IPS-18a (cell line): Measurements from ENCODE around the gene ADI1.
"Not testable (repeated sequence)": the region's sequence is repeated elsewhere in the genome, so short reads cannot be mapped to it uniquely, and the experiment has no call there.

Experiments
- H3K27ac ChIP-seq: one replicate; pipeline ENCODE4 v1.5.1; 2013; ENCODE audit warnings: low read length
- H3K27me3 ChIP-seq: one replicate; pipeline ENCODE4 v1.6.1; 2013; ENCODE audit warnings: mild to moderate bottlenecking, low read length; ENCODE audit not compliant: control insufficient read depth, insufficient read depth
- H3K36me3 ChIP-seq: one replicate; pipeline ENCODE4 v1.6.1; 2013; ENCODE audit warnings: low read depth, low read length; ENCODE audit not compliant: control insufficient read depth
- H3K4me1 ChIP-seq: one replicate; pipeline ENCODE4 v1.6.1; 2013; ENCODE audit warnings: low read depth, low read length; ENCODE audit not compliant: control insufficient read depth
- H3K4me3 ChIP-seq: one replicate; pipeline ENCODE4 v1.5.1; 2013; ENCODE audit warnings: low read length
- H3K9ac ChIP-seq: one replicate; pipeline ENCODE4 v1.6.1; 2013; ENCODE audit warnings: mild to moderate bottlenecking, low read length, moderate library complexity
- H3K9me3 ChIP-seq: one replicate; pipeline ENCODE4 v1.6.1; 2013; ENCODE audit warnings: low read depth, low read length; ENCODE audit not compliant: control insufficient read depth

ADI1 gene

GRCh38 chr2:3504741-3505140, 14.6 kb downstream of the ADI1 start:
- no peaks in the 10 kb centered on the region for H3K27me3 ChIP-seq
- no peak overlapping the region for H3K9ac ChIP-seq
- no peak overlapping the region for H3K27ac ChIP-seq
- H3K9me3 ChIP-seq: no peaks in the 10 kb centered on the region
- no peak overlapping the region for H3K4me3 ChIP-seq
- no peaks in the 10 kb centered on the region for H3K4me1 ChIP-seq
- peaks cover 11% of the 10 kb centered on the region for H3K36me3 ChIP-seq

- H3K9ac ChIP-seq: no peak overlapping the region
- H3K27me3 ChIP-seq: no peaks in the 10 kb centered on the region
- H3K9me3 ChIP-seq: no peaks in the 10 kb centered on the region
- H3K36me3 ChIP-seq: peaks cover 14% of the 10 kb centered on the region
- H3K27ac ChIP-seq: no peak overlapping the region
- H3K4me3 ChIP-seq: no peak overlapping the region
- no peaks in the 10 kb centered on the region for H3K4me1 ChIP-seq
Measured at GRCh38 chr2:3503483-3503882, 15.8 kb downstream of the ADI1 start.

- peaks cover 15% of the 10 kb centered on the region for H3K36me3 ChIP-seq
- H3K9me3 ChIP-seq: no peaks in the 10 kb centered on the region
- no peaks in the 10 kb centered on the region for H3K4me1 ChIP-seq
- H3K27me3 ChIP-seq: no peaks in the 10 kb centered on the region
- no peak overlapping the region for H3K27ac ChIP-seq
- H3K4me3 ChIP-seq: no peak overlapping the region
- H3K9ac ChIP-seq: no peak overlapping the region
Measured at GRCh38 chr2:3503046-3503445, 16.3 kb downstream of the ADI1 start.

GRCh38 chr2:3500326-3500899, 18.9 kb downstream of the ADI1 start:
- H3K4me1 ChIP-seq: no peaks in the 10 kb centered on the region
- H3K9me3 ChIP-seq: no peaks in the 10 kb centered on the region
- peaks cover 27% of the 10 kb centered on the region for H3K36me3 ChIP-seq
- H3K4me3 ChIP-seq: no peak overlapping the region
- H3K27me3 ChIP-seq: no peaks in the 10 kb centered on the region
- H3K9ac ChIP-seq: no peak overlapping the region
- no peak overlapping the region for H3K27ac ChIP-seq

GRCh38 chr2:3498783-3499394, 20.4 kb downstream of the ADI1 start:
- H3K36me3 ChIP-seq: peaks cover 21% of the 10 kb centered on the region

GRCh38 chr2:3496708-3497080, 22.6 kb downstream of the ADI1 start:
- not testable (repeated sequence) for H3K27ac ChIP-seq, H3K4me3 ChIP-seq, H3K9ac ChIP-seq, H3K9me3 ChIP-seq, H3K4me1 ChIP-seq, H3K27me3 ChIP-seq
- H3K36me3 ChIP-seq: peaks cover 21% of the 10 kb centered on the region

More at GRCh38 chr2:3498783-3499394, 20.4 kb downstream of the ADI1 start:
- Histone ChIP-seq H3K9me3 (no peaks in the 10 kb centered on the region), H3K27me3 (no peaks in the 10 kb centered on the region), H3K4me3 (no peak overlapping the region), H3K27ac (no peak overlapping the region), H3K4me1 (no peaks in the 10 kb centered on the region), H3K9ac (no peak overlapping the region)

GRCh38 chr2:3494984-3495666, 24.2 kb downstream of the ADI1 start:
- no peak overlapping the region for H3K4me3 ChIP-seq
- peaks cover 18% of the 10 kb centered on the region for H3K36me3 ChIP-seq
- no peaks in the 10 kb centered on the region for H3K9me3 ChIP-seq
- no peaks in the 10 kb centered on the region for H3K4me1 ChIP-seq
- no peak overlapping the region for H3K27ac ChIP-seq
- H3K9ac ChIP-seq: no peak overlapping the region
- H3K27me3 ChIP-seq: no peaks in the 10 kb centered on the region

- no peaks in the 10 kb centered on the region for H3K27me3 ChIP-seq
- no peak overlapping the region for H3K9ac ChIP-seq
- no peak overlapping the region for H3K4me3 ChIP-seq
- no peaks in the 10 kb centered on the region for H3K4me1 ChIP-seq
- H3K9me3 ChIP-seq: no peaks in the 10 kb centered on the region
- peaks cover 13% of the 10 kb centered on the region for H3K36me3 ChIP-seq
- no peak overlapping the region for H3K27ac ChIP-seq
Measured at GRCh38 chr2:3493615-3494007, 25.7 kb downstream of the ADI1 start.

GRCh38 chr2:3492951-3493614, 26.2 kb downstream of the ADI1 start:
- Histone ChIP-seq H3K36me3 (peaks cover 13% of the 10 kb centered on the region), H3K9me3 (no peaks in the 10 kb centered on the region), H3K27ac (no peak overlapping the region), H3K4me1 (no peaks in the 10 kb centered on the region), H3K27me3 (no peaks in the 10 kb centered on the region), H3K9ac (no peak overlapping the region), H3K4me3 (no peak overlapping the region)

GRCh38 chr2:3492475-3492787, 26.9 kb downstream of the ADI1 start:
- H3K4me1 ChIP-seq, H3K36me3 ChIP-seq, H3K27ac ChIP-seq, H3K9me3 ChIP-seq, H3K4me3 ChIP-seq, H3K9ac ChIP-seq, H3K27me3 ChIP-seq: not testable (repeated sequence)

- Histone ChIP-seq H3K4me3 (no peak overlapping the region), H3K4me1 (no peaks in the 10 kb centered on the region), H3K36me3 (peaks cover under 1% of the 10 kb centered on the region), H3K9ac (no peak overlapping the region), H3K27ac (no peak overlapping the region), H3K27me3 (no peaks in the 10 kb centered on the region), H3K9me3 (no peaks in the 10 kb centered on the region)
Measured at GRCh38 chr2:3491716-3492474, 27.4 kb downstream of the ADI1 start.
